HG02943 (cell line): ENCODE measurements around the gene FASN.
A peak's percentile ranks its signal among the peaks of the same experiment; 100 is the strongest.
"Not testable (repeated sequence)": the region's sequence is repeated elsewhere in the genome, so short reads cannot be mapped to it uniquely, and the experiment has no call there.

Experiments
- ATAC-seq: cut with Tn5 transposase; IDR thresholded peaks from one replicate; pipeline ENCODE4 v1.9.1; 2021; ENCODE audit warnings: mild to moderate bottlenecking, low read depth, moderate library complexity; ENCODE audit not compliant: unreplicated experiment

The FASN gene

DNA sequence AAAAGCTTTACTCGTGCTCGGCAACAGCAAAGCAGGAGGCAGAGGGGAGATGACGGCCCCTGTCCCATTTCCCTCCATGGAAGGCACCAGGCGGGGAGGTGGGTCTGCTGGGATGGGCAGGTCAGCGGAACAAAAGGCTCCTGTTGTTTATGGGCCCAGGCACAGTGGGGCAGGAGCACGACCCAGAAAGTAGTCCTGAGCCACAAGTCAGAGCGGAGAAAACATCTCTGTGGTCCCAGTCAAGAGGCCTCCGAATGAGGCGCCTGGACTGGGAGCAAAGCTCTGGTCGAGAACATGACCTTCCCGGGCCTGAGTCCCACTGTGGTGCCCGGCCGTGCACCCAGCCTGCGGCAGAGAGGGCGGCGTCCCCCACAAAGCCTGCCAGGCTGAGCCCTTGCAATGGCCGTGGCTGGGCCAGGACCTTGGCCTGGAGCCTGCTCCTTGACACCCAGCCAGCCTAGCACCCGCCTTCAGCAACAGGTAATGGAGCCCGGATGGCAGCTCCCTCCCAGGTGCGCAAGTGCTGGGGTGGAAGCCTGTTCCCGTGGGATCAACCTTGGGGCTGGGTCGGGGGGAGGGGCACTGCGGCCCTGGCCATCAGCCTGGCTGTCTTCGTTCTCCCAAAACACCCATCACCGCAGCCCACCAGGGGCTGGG lies 50.0 kb downstream of the FASN start:
- ATAC-seq = no peak

DNA sequence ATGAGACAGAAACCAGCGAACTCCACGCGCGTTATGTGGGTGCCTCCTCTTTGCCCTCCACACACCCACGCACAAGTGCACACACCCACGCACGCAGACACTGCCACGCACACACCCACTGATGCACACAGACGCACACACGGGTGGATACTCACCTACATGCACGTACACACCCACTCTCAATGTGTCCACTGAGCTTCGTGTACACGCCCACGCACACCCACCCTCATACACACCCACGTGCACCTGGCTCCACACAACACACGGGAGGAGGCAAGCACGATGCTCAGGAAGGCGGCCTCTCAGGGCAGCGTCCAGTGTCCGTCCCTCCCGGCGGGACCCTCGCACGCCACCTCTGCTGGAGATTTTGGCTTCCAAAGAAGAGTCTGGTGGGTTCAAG lies 50.7 kb downstream of the FASN start:
- ATAC-seq = no peak

DNA sequence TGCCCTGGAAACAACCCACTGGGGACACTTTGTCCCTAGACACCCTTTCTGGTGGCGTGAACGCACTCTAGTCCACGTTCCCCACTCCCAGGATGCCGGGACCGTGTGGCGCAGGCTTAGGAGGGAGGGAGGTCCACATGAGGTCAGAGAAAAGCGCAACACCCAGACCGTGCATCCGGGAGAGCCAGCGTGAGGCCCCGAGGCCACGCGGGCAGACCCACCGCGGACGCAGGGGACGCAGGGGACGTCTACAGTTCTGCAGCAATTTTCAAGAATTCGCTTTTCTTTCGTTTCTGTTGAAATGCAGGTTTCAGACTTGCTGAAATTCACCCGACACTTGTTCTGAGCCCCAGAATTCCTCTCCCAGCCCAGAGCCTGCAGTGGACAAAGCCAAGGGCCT lies 51.1 kb downstream of the FASN start:
- ATAC-seq = no peak

DNA sequence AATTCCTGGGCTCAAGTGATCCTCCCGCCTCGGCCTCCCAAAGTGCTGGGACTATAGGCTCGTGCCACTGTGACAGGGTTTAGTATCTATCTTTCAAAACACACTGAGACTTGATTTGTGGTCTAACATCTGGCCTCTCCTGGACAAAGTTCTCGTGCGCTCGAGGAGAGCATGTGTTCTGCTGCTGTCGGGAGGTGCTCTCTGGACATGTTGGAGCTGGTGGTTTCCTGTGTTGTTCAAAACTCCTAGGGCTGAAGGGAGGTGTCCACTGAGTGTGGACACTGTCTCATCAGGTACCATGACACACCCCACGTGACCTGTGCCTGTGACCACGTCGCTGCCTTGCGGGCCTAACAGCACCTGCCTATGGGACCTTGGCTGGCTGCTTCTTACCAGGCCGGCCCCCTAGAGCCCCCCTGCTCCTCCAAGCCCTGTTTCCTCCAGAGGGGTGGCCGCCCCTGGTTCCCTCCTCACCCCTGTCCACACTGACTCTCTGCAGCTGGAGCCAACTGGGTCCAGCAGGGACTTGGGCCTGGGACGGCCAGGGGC lies 52.0 kb downstream of the FASN start:
- no peak for ATAC-seq

DNA sequence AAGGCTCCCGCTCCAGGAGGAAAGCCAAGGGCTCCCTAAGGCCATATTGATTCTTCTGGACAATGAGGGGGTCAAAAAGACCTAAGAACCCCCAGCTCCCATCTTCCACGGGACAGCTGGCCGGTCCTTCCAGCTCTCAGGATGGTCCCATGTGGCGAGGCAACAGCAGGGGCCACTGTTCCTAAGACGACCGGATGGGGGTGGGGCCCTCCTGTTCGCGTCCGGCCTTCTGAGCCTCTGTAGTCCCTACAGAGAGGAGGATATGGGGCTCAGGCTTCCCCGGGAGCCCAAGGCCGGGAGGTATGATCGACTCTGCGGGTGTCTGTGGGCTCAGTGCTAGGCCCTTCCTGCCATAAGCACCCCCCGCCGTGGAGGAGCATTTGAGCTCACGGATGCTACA lies 54.5 kb downstream of the FASN start:
- ATAC-seq = no peak

DNA sequence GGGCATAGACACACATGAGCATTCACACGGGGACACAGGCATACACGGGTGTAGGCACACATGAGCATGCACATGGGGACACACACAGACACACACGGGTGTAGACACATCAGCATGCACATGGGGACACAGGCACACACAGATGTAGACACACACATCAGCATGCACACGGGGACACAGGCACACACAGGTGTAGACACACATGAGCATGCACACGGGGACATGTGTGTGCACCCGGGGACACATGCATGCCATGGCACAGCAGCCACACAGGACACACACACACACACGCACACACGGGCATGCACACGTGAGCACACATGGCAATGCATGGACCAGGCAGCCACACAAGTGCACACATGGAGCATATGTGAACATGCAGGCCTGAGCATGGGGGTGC lies 55.4 kb downstream of the FASN start:
- no peak for ATAC-seq

DNA sequence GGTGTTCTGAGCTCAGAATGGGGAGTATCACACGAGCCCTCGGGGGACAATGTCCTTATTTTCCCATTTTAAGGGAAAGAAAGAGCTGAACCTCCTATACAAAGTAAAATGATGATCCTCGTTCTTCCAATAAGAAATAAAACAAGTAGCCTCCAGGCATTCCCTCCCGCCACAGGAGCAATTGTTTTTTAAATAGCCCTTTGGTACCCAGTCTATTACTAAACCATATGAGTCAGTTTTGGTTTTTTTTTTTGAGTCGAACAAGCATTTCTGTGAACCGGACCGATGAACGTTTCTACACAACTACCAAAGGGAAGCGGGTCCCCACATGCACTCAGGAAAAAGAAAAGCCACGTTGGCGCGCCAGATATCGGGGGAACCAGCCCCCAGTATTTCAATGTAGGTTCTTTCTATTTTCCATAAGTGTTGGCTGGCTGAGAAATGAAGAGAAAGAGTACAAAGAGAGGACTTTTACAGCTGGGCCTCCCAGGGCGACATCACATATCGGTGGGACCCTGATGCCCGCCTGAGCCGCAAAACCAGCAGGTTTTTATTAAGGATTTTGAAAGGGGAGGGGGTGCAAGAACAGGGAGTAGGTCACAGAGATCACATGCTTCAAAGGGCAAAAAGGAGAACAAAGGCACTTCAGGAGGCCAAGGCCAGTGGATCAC lies 56.8 kb downstream of the FASN start:
- no peak for ATAC-seq

DNA sequence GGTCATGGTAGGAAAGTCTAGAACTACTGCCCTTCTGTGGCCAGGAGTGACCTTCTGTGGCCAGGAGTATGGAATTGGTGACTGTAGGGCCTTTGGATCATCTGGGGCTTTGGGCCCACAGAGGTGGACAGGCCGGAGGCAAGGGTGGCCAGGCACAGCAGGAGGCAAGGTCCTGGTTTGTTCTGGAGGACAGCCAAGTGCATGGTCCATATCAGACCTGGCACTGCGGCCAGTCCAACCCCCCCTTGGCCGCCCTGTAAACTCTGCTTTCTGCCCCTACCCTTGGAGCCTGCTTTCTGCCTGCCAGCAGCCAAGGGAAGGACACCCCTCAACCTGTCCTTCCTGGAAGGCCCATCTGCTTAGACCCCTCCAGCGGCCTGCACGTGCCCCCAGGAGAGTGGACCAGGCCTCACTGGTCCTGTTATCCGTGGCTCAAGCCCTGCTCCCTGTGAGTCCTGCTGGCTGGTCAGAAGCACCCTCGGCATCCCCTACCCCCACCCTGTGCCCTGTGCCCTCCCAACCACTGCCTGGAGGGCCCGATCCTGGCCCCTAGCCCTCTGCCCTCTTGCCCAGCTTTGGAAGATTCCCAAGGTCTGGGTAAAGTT lies 58.2 kb downstream of the FASN start:
- ATAC-seq = no peak

DNA sequence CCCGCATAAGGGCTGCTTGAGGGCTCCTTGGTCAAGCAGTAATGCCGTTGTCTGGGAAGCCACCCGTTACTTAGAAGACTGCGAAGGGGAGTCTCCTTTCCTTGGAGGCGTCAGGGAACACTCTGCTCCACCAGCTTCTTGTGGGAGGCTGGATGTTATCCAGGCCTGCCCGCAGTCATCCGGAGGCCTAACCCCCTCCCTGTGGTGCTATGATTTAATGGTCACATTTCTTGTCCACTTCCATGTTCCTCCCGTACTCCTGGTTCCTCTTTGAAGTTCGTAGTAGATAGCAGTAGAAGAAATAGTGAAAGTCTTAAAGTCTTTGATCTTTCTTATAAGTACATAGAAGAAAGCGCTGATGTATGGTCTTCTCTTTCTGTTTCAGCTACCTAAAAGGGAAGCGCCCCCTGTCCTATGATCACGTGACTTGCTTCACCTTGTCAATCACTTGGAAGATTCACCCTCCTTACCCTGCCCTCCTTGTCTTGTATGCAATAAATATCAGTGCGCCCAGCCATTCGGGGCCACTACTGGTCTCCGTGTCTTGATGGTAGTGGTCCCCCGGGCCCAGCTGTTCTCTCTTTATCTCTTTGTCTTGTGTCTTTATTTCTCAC lies 59.1 kb downstream of the FASN start:
- ATAC-seq = not testable (repeated sequence)

DNA sequence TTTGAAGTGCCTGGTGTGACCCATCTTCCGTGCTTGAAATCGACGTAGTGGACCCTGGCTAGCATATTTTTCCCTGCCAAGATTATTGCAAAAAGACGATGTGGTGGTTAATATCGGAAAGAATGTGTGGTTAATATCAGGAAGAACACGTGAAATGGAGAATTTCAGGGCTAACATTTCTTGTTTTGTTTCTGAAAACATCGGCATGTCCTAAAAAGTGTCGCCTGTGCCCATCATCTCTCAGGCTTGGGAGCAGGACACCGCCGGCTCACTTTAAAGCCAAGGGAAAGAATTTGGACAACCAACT lies 60.2 kb downstream of the FASN start:
- ATAC-seq = no peak

DNA sequence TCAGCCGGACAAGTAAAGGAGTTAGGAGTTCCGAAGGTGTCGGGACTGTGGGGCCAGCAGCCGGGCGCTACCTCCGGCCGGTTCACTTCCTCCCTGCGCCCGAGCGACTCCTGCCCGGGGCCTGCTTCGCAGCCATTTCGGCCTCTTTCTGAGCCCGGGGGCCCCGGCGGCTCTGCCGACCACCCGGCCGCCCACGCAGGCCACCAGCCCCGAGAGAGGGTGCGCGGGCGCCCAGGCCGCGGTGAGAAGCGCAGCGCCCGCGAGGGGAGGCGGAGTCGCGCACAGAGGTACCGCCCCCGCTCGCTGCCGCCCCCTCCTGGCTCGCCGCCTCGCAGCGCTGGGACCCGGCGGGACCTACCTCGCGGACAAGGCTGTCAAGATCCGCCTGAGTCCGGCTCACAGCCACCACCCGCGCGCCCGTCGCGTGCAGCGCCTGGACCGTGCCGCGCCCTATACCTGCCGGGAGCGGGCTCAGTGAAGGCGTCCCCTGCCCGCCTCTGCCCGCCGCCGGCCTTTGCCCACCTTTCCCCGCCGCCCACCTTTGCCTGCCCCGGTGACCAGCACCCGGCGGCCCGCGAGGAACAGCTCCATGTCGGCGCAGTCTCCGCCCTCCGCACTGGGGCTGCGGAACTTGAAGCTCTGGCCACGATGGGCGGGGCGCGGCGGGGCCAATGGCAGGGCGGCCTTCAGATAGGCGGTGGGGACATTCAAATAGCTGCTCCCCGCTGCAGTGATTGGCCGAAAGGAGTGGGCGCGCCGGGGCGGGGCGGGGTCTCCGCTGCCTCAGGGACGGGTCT lies 60.7 kb downstream of the FASN start, which contains the start of gene DCXR:
Gene DCXR (minus strand): TSS at position 606 of the 797 bp plus-strand sequence. CDS start 15 bp downstream, at position 591.
- ATAC-seq = peak; percentile 81

DNA sequence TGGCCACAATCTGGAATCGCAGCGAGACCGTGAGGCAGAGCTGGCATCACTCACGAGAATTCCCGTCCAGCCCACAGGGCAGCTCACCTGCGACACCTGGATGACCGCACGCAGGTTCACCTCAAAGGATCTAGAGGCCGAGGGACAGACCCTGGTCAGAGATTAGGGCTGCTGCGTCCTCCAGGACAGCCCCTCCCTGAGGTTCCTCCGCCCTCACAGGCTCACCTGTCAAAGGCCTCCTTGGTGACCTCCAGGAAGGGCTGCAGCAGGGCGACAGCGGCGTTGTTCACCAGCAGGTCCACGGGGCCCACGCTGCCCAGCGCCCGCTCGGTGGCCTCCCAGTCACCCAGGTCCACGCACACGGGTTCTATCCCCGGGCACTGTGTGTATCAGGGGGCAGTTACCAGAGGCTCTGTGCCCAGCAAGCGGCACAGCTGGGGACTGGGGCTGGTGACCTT lies 61.4 kb downstream of the FASN start:
- no peak for ATAC-seq

DNA sequence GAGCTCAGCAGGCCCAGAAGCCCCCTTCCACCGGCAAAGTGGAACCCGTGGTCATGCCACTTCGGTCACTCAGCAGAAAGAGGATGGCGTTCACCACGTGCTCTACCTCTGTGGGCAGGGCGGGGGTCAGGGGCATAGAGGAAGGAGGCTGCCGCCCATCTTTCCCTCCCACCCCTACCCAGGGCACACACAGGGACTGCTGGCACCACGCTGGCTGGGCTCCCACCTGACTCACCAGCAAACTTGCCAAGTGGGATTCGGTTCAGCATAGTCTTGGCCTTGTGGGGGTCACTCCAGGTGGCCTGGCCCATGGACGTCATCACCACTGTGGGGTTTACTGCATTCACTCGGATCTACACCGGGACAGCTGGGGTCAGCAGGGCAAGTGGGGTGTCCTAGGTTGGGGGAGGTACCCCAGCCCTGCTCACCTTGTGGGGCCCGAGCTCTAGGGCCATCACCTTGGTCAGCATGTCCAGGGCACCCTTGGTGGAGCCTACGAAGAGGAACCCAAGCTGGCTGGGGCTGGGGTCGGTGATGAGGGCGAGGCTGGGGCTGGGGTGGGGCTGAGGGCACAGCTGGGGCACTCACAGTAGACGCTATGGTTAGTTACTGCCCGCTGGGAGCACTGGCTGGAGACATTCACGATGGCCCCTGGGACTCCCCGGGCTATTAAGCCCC lies 61.9 kb downstream of the FASN start:
- no peak for ATAC-seq

DNA sequence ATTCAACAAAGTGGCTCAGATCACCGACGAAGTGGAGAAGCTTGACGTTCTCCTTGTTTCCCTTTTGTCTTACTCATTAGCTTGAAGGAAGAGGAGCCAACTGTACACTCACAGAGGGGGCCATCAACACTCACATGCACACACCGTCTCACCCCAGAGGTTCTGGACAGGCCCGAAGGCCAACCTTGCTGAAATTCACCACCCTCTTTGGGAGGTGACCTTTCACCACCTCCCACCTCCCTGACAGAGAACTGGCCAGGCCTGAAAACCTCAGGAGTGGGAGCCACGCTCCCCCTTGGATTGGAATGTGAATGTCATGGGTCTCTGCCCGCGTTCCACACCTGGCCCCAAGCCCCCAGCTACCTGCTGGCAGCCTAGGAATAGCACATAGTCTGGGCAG lies 62.5 kb downstream of the FASN start:
- ATAC-seq = no peak

DNA sequence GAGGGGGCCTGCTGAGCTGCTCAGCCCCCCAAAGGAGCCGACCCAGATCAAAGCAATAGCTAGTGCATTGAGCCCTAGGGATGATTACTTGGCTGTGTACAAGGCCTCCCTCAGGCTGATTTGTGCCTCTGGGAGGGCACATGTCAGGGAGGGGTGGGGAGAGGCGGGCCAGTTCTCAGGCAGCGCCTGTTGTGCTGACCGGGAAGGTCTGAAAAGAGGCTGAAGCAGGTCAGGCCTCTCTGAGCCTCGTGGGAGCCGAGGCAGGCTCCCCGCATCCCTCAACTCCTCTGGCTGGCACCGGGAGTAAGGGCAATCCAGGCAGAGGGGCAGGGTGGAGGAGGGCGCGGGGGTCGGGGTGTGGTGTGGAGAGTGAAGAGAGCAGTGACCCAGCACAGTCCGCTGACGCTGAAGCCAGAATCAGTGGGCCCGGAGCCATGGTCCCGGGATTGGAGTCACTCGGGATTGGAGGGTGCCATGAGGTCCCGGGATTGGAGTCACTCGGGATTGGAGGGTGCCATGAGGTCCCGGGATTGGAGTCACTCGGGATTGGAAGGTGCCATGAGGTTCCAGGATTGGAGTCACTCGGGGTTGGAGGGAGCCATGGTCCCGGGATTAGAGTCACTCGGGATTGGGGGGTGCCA lies 63.5 kb downstream of the FASN start:
- ATAC-seq = no peak

DNA sequence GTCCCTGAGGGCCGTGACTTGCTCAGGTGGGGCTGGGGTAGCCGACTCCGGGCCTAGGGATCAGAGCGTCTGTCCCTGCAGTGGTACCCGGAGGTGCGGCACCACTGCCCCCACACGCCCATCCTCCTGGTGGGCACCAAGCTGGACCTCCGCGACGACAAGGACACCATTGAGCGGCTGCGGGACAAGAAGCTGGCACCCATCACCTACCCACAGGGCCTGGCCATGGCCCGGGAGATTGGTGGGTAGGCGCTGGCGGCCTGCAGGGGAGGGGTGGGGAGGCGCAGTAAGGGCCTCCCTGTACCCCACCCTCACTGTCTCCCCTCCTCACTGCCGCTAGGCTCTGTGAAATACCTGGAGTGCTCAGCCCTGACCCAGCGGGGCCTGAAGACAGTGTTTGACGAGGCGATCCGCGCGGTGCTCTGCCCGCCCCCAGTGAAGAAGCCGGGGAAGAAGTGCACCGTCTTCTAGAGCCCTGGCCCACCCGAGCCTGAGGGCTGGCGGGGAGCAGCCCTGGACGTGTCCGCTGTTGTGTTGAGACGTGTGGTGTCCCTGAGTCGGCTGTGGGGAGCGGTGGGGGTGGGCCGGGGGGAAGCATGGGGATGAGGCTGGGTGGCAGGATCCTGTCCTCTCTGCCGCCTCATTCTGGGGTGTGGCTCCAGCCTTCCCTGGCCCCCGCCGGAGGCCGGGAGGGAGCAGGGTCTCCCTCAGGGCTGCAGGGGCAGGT lies 64.5 kb downstream of the FASN start:
- no peak for ATAC-seq

DNA sequence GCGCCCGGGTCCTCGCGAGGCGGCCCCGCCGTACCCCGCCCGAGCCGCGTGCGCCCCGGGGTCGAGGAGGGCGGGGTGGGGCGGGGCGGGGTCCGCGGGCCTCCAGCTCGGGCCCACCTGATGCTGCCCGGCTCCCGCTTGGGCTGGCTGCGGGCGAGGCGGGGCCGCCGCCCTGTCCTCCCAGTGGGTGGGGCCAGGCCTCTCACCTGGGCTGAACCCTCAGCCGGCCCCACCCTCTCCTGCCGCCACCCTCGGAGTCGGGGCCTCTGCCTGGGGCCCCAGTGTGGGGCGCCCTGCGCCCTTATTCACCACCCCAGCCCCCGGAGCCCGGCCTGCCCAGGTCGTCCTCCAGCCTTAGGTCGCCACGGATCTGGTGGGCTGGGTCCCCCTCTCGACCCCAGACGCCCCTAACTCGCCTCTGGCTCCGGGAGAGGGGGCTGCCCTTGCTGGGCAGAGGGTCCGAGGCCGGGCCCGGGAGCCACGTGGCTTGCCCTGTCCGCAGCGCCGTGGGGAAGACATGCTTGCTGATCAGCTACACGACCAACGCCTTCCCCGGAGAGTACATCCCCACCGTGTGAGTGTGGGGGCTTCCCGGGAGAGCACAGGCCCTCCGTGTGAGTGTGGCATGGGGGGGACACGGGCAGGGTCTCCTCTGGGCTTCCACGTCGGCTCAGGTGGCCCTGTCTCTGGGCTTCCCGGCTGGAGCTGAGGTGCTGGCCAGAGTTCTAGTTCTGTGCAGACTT lies 66.0 kb downstream of the FASN start:
- ATAC-seq = no peak

DNA sequence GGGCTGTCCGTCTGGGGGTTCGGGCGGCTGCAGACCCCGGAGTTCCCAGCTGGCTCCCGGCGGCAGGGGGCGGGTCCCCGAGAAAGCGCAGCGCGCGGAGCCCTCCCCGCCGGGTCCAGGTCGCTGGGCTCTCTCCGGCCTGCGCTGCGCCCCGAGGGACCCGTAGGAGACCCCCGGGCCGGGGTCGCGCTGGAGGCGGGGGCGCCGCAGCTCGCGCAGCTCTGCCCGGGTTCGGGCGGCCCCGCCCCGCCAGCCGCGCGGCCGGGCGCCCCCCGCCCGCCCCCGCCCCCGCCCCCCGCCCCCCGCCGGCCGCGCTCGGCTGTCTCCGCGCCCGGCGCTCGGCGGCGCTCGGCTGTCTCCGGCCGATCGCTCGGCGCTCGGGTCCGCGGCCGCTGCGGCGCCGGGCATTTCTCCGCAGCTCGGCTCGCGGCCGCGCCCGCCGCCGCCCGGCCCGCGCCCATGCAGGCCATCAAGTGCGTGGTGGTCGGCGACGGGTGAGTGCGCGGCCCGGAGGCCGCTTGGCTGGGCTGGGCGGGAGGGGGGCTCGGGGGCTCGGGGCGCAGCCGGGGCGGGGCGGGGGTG lies 66.6 kb downstream of the FASN start, which contains the start of gene RAC3:
Gene RAC3 (plus strand): TSS at position 376 of the 582 bp plus-strand sequence. CDS start 84 bp downstream, at position 460.
- no peak for ATAC-seq
